T47D (cell line): Measurements from ENCODE around the gene FAM200B.
A peak's percentile ranks its signal among the peaks of the same experiment; 100 is the strongest.

Source experiments
- DNase-seq, 2 experiments: peaks; one replicate each; pipeline versions ENCODE4 v3.0.0 to v3.0.0-alpha.2; 2011 to 2012; ENCODE audit warnings: low read depth in 1 of 2, low spot score in 1 of 2
- JUND ChIP-seq: IDR thresholded peaks from 2 replicates; pipeline ENCODE4 v1.6.1; 2012; ENCODE audit warnings: low read depth
- in situ Hi-C: cut with HindIII; loops from 2 replicates; pipeline ENCODE4 v1.10.0; 2016; ENCODE audit warnings: low sequenced_read_pairs, low pct_unique_long_range_greater_than_20kb

Gene FAM200B

GRCh38 chr4:15655223-15656037, 26.2 kb upstream of the FAM200B start, which contains the start of gene FBXL5:
FBXL5 (minus strand) TSS chr4:15655357; CDS start chr4:15655287, 70 bp downstream.
- in situ Hi-C loops: no loop called here
- peak; percentile 84 to 86 for DNase-seq
- TF ChIP-seq JUND: no peak

- DNase-seq: no peak
- in situ Hi-C loops: no loop called here
Observed at GRCh38 chr4:15656038-15656470, 25.6 kb upstream of the FAM200B start.

GRCh38 chr4:15657366-15657765, 24.3 kb upstream of the FAM200B start:
- DNase-seq: no peak

More at GRCh38 chr4:15656038-15656470, 25.6 kb upstream of the FAM200B start:
- no peak for TF ChIP-seq JUND

GRCh38 chr4:15658136-15658770, 23.4 kb upstream of the FAM200B start:
- in situ Hi-C loops: no loop called here
- no peak for TF ChIP-seq JUND
- DNase-seq: no peak

More at GRCh38 chr4:15657366-15657765, 24.3 kb upstream of the FAM200B start:
- in situ Hi-C loops: no loop called here
- TF ChIP-seq JUND: no peak

- no peak for DNase-seq
- in situ Hi-C loops: no loop called here
- TF ChIP-seq JUND: no peak
Observed at GRCh38 chr4:15658781-15659180, 22.8 kb upstream of the FAM200B start.

GRCh38 chr4:15659768-15660570, 21.7 kb upstream of the FAM200B start:
- in situ Hi-C loops: no loop called here
- no peak for DNase-seq

GRCh38 chr4:15665753-15666365, 15.8 kb upstream of the FAM200B start:
- in situ Hi-C loops: no loop called here
- no peak for TF ChIP-seq JUND
- DNase-seq: no peak

More at GRCh38 chr4:15659768-15660570, 21.7 kb upstream of the FAM200B start:
- TF ChIP-seq JUND: no peak

- no peak for TF ChIP-seq JUND
- in situ Hi-C loops: no loop called here
- DNase-seq: no peak
Observed at GRCh38 chr4:15667006-15667405, 14.6 kb upstream of the FAM200B start.

- no peak for TF ChIP-seq JUND
- in situ Hi-C loops: no loop called here
- DNase-seq: no peak
Observed at GRCh38 chr4:15668566-15669435, 12.8 kb upstream of the FAM200B start.

- in situ Hi-C loops: no loop called here
- DNase-seq: no peak
- no peak for TF ChIP-seq JUND
Observed at GRCh38 chr4:15670576-15670975, 11.1 kb upstream of the FAM200B start.

- in situ Hi-C loops: no loop called here
- no peak for TF ChIP-seq JUND
Observed at GRCh38 chr4:15672101-15672500, 9.5 kb upstream of the FAM200B start.

More at GRCh38 chr4:15672101-15672500, 9.5 kb upstream of the FAM200B start:
- no peak for DNase-seq
